Common myeloid progenitor, CD34-positive (primary cell): Measurements from ENCODE around the gene P2RX2.
A peak's percentile ranks its signal among the peaks of the same experiment; 100 is the strongest.

ENCODE experiments used
- CTCF ChIA-PET: fragments of 350-600 bp; sonication (Branson Sonifier 250); formaldehyde crosslinking; loops from one replicate; lab custom pipeline; 2021; ENCODE audit warnings: antibody characterized with exemption; lab: Charles Lee
- POLR2A ChIA-PET: fragments of 350-600 bp; sonication (Branson Sonifier 250); formaldehyde crosslinking; loops from one replicate; lab custom pipeline; 2021; ENCODE audit warnings: antibody characterized with exemption; lab: Charles Lee
- DNase-seq, 3 donors: peaks; one replicate each; pipeline versions ENCODE4 v3.0.0 to v3.0.0-alpha.2; 2013
- H3K27ac ChIP-seq, 2 experiments: 1 replicate in 1 of 2; 2 replicates in 1 of 2; pipeline ENCODE4 v1.7.0; 2013; ENCODE audit warnings: inconsistent platforms in 2 of 2, low read length in 2 of 2, mild to moderate bottlenecking in 2 of 2, low read depth in 1 of 2, moderate library complexity in 1 of 2; ENCODE audit not compliant: severe bottlenecking in 2 of 2, insufficient read depth in 1 of 2, poor library complexity in 1 of 2
- H3K27me3 ChIP-seq, 5 experiments: replicated peaks in 2 of 5; 1 replicate in 3 of 5; 2 replicates in 2 of 5; pipeline versions ENCODE4 v1.6.1 to v1.7.0; 2013; ENCODE audit warnings: low read length in 4 of 5, mild to moderate bottlenecking in 2 of 5, moderate library complexity in 2 of 5, inconsistent platforms in 1 of 5; ENCODE audit not compliant: insufficient read depth in 5 of 5, control insufficient read depth in 4 of 5
- H3K36me3 ChIP-seq, 4 experiments: 1 replicate in 2 of 4; 2 replicates in 2 of 4; pipeline versions ENCODE4 v1.6.1 to v1.7.0; 2013; ENCODE audit warnings: low read length in 3 of 4, control low read depth in 1 of 4, mild to moderate bottlenecking in 1 of 4; ENCODE audit not compliant: control insufficient read depth in 4 of 4, insufficient read depth in 4 of 4
- H3K4me1 ChIP-seq, 4 experiments: 1 replicate in 3 of 4; 2 replicates in 1 of 4; pipeline versions ENCODE4 v1.6.1 to v1.7.1; 2013; ENCODE audit warnings: low read length in 3 of 4, mild to moderate bottlenecking in 3 of 4, control low read depth in 1 of 4, inconsistent platforms in 1 of 4, moderate library complexity in 1 of 4; ENCODE audit not compliant: control insufficient read depth in 4 of 4, insufficient read depth in 4 of 4; ENCODE audit errors: control extremely low read depth in 1 of 4
- H3K4me3 ChIP-seq, 7 experiments: 1 replicate in 4 of 7; 2 replicates in 3 of 7; pipeline versions ENCODE4 v1.5.1 to v1.7.0; 2013; ENCODE audit warnings: mild to moderate bottlenecking in 7 of 7, low read length in 6 of 7, moderate library complexity in 6 of 7, inconsistent platforms in 2 of 7, low read depth in 2 of 7, control low read depth in 1 of 7; ENCODE audit not compliant: insufficient read depth in 4 of 7, control insufficient read depth in 1 of 7; ENCODE audit errors: extremely low read depth in 1 of 7
- H3K9me3 ChIP-seq, 5 experiments: 1 replicate in 4 of 5; 2 replicates in 1 of 5; pipeline versions ENCODE4 v1.6.1 to v1.7.1; 2013; ENCODE audit warnings: low read length in 4 of 5, mild to moderate bottlenecking in 2 of 5, inconsistent platforms in 1 of 5, low read depth in 1 of 5, moderate library complexity in 1 of 5; ENCODE audit not compliant: control insufficient read depth in 4 of 5, insufficient read depth in 2 of 5; ENCODE audit errors: control extremely low read depth in 1 of 5
- WGBS: methylation state at CpG from one replicate; pipeline ENCODE4 v1.1.5; 2013; ENCODE audit not compliant: insufficient coverage; 5-methylcytosine and 5-hydroxymethylcytosine counted together

P2RX2 gene

GRCh38 chr12:132611620-132612019 is 7.0 kb upstream of the P2RX2 start:
- Histone ChIP-seq H3K27me3 (peaks cover 4 to 63% (median 26%) of the 10 kb centered on the region in 5 experiments), H3K4me1 (peaks cover 0 to 10% (median 4%) of the 10 kb centered on the region in 4 experiments), H3K36me3 (no peaks in the 10 kb centered on the region), H3K4me3 (no peak overlapping the region), H3K27ac (no peak overlapping the region), H3K9me3 (peaks cover 0 to 23% (median 11%) of the 10 kb centered on the region in 5 experiments)
- 92% methylated on average over 9 of the region's 10 CpGs for WGBS
- POLR2A ChIA-PET: no interaction called here
- CTCF ChIA-PET: interaction anchor here (0.9 to 10.8 kb wide), 4 partner anchors 9 to 198 kb away, joined by 3 to 147 read pairs (median 8); no protein-coding TSS in a partner anchor
- no peak for DNase-seq

GRCh38 chr12:132614029-132614428 is 4.5 kb upstream of the P2RX2 start:
- no peak overlapping the region for H3K4me3 ChIP-seq
- no peaks in the 10 kb centered on the region for H3K36me3 ChIP-seq
- 75% methylated on average over 2 of the region's 5 CpGs for WGBS
- ChIA-PET CTCF (interaction anchor here (1.1 to 10.8 kb wide), 6 partner anchors 8 to 200 kb away, joined by 3 to 147 read pairs (median 4); no protein-coding TSS in a partner anchor), POLR2A (interaction anchor here (0.6 to 1.4 kb wide), 3 partner anchors 11 to 18 kb away, joined by 3 to 6 read pairs (median 3); no protein-coding TSS in a partner anchor)
- no peak overlapping the region for H3K27ac ChIP-seq
- H3K4me1 ChIP-seq: peaks cover 0 to 12% (median 7%) of the 10 kb centered on the region in 4 experiments
- H3K9me3 ChIP-seq: peaks cover 0 to 37% (median 24%) of the 10 kb centered on the region in 5 experiments
- H3K27me3 ChIP-seq: peaks cover 13 to 62% (median 20%) of the 10 kb centered on the region in 5 experiments
- no peak for DNase-seq

GRCh38 chr12:132614861-132615578 is 3.6 kb upstream of the P2RX2 start:
- ChIA-PET CTCF (interaction anchor here (0.9 to 10.8 kb wide), 10 partner anchors 11 to 201 kb away, joined by 3 to 147 read pairs (median 4); no protein-coding TSS in a partner anchor), POLR2A (interaction anchor here (0.9 to 1.4 kb wide), 3 partner anchors 12 to 55 kb away, joined by 3 to 6 read pairs (median 3); no protein-coding TSS in a partner anchor)
- H3K4me3 ChIP-seq: no peak overlapping the region
- peaks cover 13 to 64% (median 14%) of the 10 kb centered on the region in 5 experiments for H3K27me3 ChIP-seq
- H3K36me3 ChIP-seq: no peaks in the 10 kb centered on the region
- WGBS: 33% methylated on average over 18 of the region's 18 CpGs
- DNase-seq: peak; percentile 82 to 91 (median 87)
- peaks cover 0 to 37% (median 24%) of the 10 kb centered on the region in 5 experiments for H3K9me3 ChIP-seq
- no peak overlapping the region for H3K27ac ChIP-seq
- H3K4me1 ChIP-seq: peaks cover 0 to 10% (median 6%) of the 10 kb centered on the region in 4 experiments

- no peaks in the 10 kb centered on the region for H3K36me3 ChIP-seq
- no peak overlapping the region for H3K27ac ChIP-seq
- ChIA-PET CTCF (interaction anchor here (1.0 to 10.8 kb wide), 7 partner anchors 11 to 201 kb away, joined by 3 to 147 read pairs (median 6); no protein-coding TSS in a partner anchor), POLR2A (no interaction called here)
- no peak overlapping the region for H3K4me3 ChIP-seq
- 82% methylated on average over 13 of the region's 16 CpGs for WGBS
- H3K9me3 ChIP-seq: peaks cover 0 to 37% (median 24%) of the 10 kb centered on the region in 5 experiments
- peaks cover 0 to 4% (median 2%) of the 10 kb centered on the region in 4 experiments for H3K4me1 ChIP-seq
- no peak for DNase-seq
- H3K27me3 ChIP-seq: peaks cover 11 to 64% (median 13%) of the 10 kb centered on the region in 5 experiments
Measured at GRCh38 chr12:132615579-132616038, 3.0 kb upstream of the P2RX2 start.

- WGBS: 92% methylated on average over 3 of the region's 4 CpGs
- Histone ChIP-seq H3K27ac (no peak overlapping the region), H3K9me3 (peaks cover 0 to 27% (median 22%) of the 10 kb centered on the region in 5 experiments), H3K4me1 (peaks cover 0 to 4% (median 1%) of the 10 kb centered on the region in 4 experiments), H3K27me3 (peaks cover 10 to 62% (median 15%) of the 10 kb centered on the region in 5 experiments), H3K4me3 (no peak overlapping the region), H3K36me3 (no peaks in the 10 kb centered on the region)
- CTCF ChIA-PET: interaction anchor here (1.1 to 10.8 kb wide), 3 partner anchors 14 to 21 kb away, joined by 5 to 147 read pairs (median 6); no protein-coding TSS in a partner anchor
- POLR2A ChIA-PET: no interaction called here
- no peak for DNase-seq
Measured at GRCh38 chr12:132617135-132617701, 1.4 kb upstream of the P2RX2 start.

GRCh38 chr12:132617822-132618682 is 524 bp upstream of the P2RX2 start:
- ChIA-PET POLR2A (interaction anchor here (0.6 to 1.2 kb wide), 2 partner anchors 20 to 27 kb away, joined by 3 read pairs; no protein-coding TSS in a partner anchor), CTCF (interaction anchor here (0.6 to 10.8 kb wide), 3 partner anchors 10 to 16 kb away, joined by 3 to 147 read pairs (median 5); no protein-coding TSS in a partner anchor)
- Histone ChIP-seq H3K9me3 (peaks cover 0 to 27% (median 22%) of the 10 kb centered on the region in 5 experiments), H3K27me3 (peaks cover 7 to 62% (median 15%) of the 10 kb centered on the region in 5 experiments), H3K27ac (no peak overlapping the region), H3K4me3 (peak overlapping the region in 1 of 7 experiments; percentile 19), H3K4me1 (peaks cover 0 to 4% (median 1%) of the 10 kb centered on the region in 4 experiments), H3K36me3 (peaks cover 0 to 4% (median 0%) of the 10 kb centered on the region in 4 experiments)
- 14% methylated on average over 40 of the region's 51 CpGs for WGBS
- no peak for DNase-seq
